Rectal smooth muscle tissue (tissue), 1 donor: ENCODE measurements around the gene SLC35F3.
"Not testable (repeated sequence)": the region's sequence is repeated elsewhere in the genome, so short reads cannot be mapped to it uniquely, and the experiment has no call there.

Experiments used
- H3K27ac ChIP-seq: one replicate; pipeline ENCODE4 v1.7.0; 2013; ENCODE audit warnings: low read depth, low read length, inconsistent platforms
- H3K27me3 ChIP-seq: one replicate; pipeline ENCODE4 v1.7.0; 2013; ENCODE audit warnings: low read length; ENCODE audit not compliant: control insufficient read depth, insufficient read depth
- H3K36me3 ChIP-seq: one replicate; pipeline ENCODE4 v1.7.0; 2013; ENCODE audit warnings: low read length; ENCODE audit not compliant: control insufficient read depth, insufficient read depth
- H3K4me1 ChIP-seq: one replicate; pipeline ENCODE4 v1.7.0; 2013; ENCODE audit warnings: low read length; ENCODE audit not compliant: control insufficient read depth, insufficient read depth
- H3K4me3 ChIP-seq: one replicate; pipeline ENCODE4 v1.7.0; 2013; ENCODE audit warnings: low read length
- H3K9ac ChIP-seq: one replicate; pipeline ENCODE4 v1.7.0; 2013; ENCODE audit warnings: low read length

Gene SLC35F3

GRCh38 chr1:234246638-234247116, 342.2 kb downstream of the SLC35F3 start:
- Histone ChIP-seq H3K4me1 (no peaks in the 10 kb centered on the region), H3K27ac (no peak overlapping the region), H3K27me3 (no peaks in the 10 kb centered on the region), H3K36me3 (no peaks in the 10 kb centered on the region), H3K9ac (no peak overlapping the region), H3K4me3 (no peak overlapping the region)

GRCh38 chr1:234247746-234248145, 343.3 kb downstream of the SLC35F3 start:
- not testable (repeated sequence) for H3K4me1 ChIP-seq, H3K36me3 ChIP-seq, H3K27me3 ChIP-seq, H3K4me3 ChIP-seq, H3K27ac ChIP-seq, H3K9ac ChIP-seq

- Histone ChIP-seq H3K27ac (no peak overlapping the region), H3K4me1 (no peaks in the 10 kb centered on the region), H3K9ac (no peak overlapping the region), H3K36me3 (no peaks in the 10 kb centered on the region), H3K27me3 (no peaks in the 10 kb centered on the region), H3K4me3 (no peak overlapping the region)
These were observed 346.3 kb downstream of the SLC35F3 start for GRCh38 chr1:234250747-234251146.

- Histone ChIP-seq H3K4me1 (no peaks in the 10 kb centered on the region), H3K4me3 (no peak overlapping the region), H3K27me3 (no peaks in the 10 kb centered on the region), H3K36me3 (no peaks in the 10 kb centered on the region), H3K27ac (no peak overlapping the region), H3K9ac (no peak overlapping the region)
These were observed 349.3 kb downstream of the SLC35F3 start for GRCh38 chr1:234253732-234254131.

- Histone ChIP-seq H3K4me3 (no peak overlapping the region), H3K36me3 (no peaks in the 10 kb centered on the region), H3K27me3 (no peaks in the 10 kb centered on the region), H3K4me1 (no peaks in the 10 kb centered on the region), H3K27ac (no peak overlapping the region), H3K9ac (no peak overlapping the region)
These were observed 351.9 kb downstream of the SLC35F3 start for GRCh38 chr1:234256359-234256758.

GRCh38 chr1:234258071-234258470, 353.6 kb downstream of the SLC35F3 start:
- no peaks in the 10 kb centered on the region for H3K27me3 ChIP-seq
- no peaks in the 10 kb centered on the region for H3K36me3 ChIP-seq
- no peak overlapping the region for H3K4me3 ChIP-seq
- H3K27ac ChIP-seq, result no peak overlapping the region
- no peak overlapping the region for H3K9ac ChIP-seq
- no peaks in the 10 kb centered on the region for H3K4me1 ChIP-seq

GRCh38 chr1:234260578-234260977, 356.1 kb downstream of the SLC35F3 start:
- H3K27ac ChIP-seq, result no peak overlapping the region
- H3K36me3 ChIP-seq, result no peaks in the 10 kb centered on the region
- no peaks in the 10 kb centered on the region for H3K4me1 ChIP-seq
- no peaks in the 10 kb centered on the region for H3K27me3 ChIP-seq
- no peak overlapping the region for H3K4me3 ChIP-seq
- H3K9ac ChIP-seq, result no peak overlapping the region

- Histone ChIP-seq H3K9ac (no peak overlapping the region), H3K36me3 (no peaks in the 10 kb centered on the region), H3K27ac (no peak overlapping the region), H3K27me3 (no peaks in the 10 kb centered on the region), H3K4me1 (no peaks in the 10 kb centered on the region), H3K4me3 (no peak overlapping the region)
These were observed 357.1 kb downstream of the SLC35F3 start for GRCh38 chr1:234261545-234261944.

GRCh38 chr1:234262007-234262753, 357.7 kb downstream of the SLC35F3 start:
- Histone ChIP-seq H3K4me1 (no peaks in the 10 kb centered on the region), H3K9ac (no peak overlapping the region), H3K27me3 (no peaks in the 10 kb centered on the region), H3K27ac (no peak overlapping the region), H3K36me3 (no peaks in the 10 kb centered on the region), H3K4me3 (no peak overlapping the region)

- no peaks in the 10 kb centered on the region for H3K4me1 ChIP-seq
- no peak overlapping the region for H3K27ac ChIP-seq
- H3K4me3 ChIP-seq, result no peak overlapping the region
- no peak overlapping the region for H3K9ac ChIP-seq
- no peaks in the 10 kb centered on the region for H3K27me3 ChIP-seq
- no peaks in the 10 kb centered on the region for H3K36me3 ChIP-seq
These were observed 358.3 kb downstream of the SLC35F3 start for GRCh38 chr1:234262754-234263105.

- H3K9ac ChIP-seq, result no peak overlapping the region
- no peaks in the 10 kb centered on the region for H3K4me1 ChIP-seq
- H3K36me3 ChIP-seq, result no peaks in the 10 kb centered on the region
- no peak overlapping the region for H3K4me3 ChIP-seq
- no peak overlapping the region for H3K27ac ChIP-seq
- no peaks in the 10 kb centered on the region for H3K27me3 ChIP-seq
These were observed 360.4 kb downstream of the SLC35F3 start for GRCh38 chr1:234264832-234265231.

- Histone ChIP-seq H3K36me3 (no peaks in the 10 kb centered on the region), H3K27ac (no peak overlapping the region), H3K4me3 (no peak overlapping the region), H3K9ac (no peak overlapping the region), H3K27me3 (no peaks in the 10 kb centered on the region), H3K4me1 (no peaks in the 10 kb centered on the region)
These were observed 360.8 kb downstream of the SLC35F3 start for GRCh38 chr1:234265321-234265720.

- Histone ChIP-seq H3K9ac (no peak overlapping the region), H3K36me3 (no peaks in the 10 kb centered on the region), H3K27me3 (no peaks in the 10 kb centered on the region), H3K4me3 (no peak overlapping the region), H3K27ac (no peak overlapping the region), H3K4me1 (no peaks in the 10 kb centered on the region)
These were observed 361.4 kb downstream of the SLC35F3 start for GRCh38 chr1:234265861-234266260.
